SK-N-SH treated with all-trans-retinoic acid at 6 μM for 48 hours (cell line): Measurements from ENCODE around the gene COCH.

Source experiments
- SNAI2 ChIP-seq: fragments of 250-450 bp; sonication (Bioruptor Pico); IDR thresholded peaks from 2 replicates; pipeline ENCODE4 v1.5.0; 2020; ENCODE audit warnings: mild to moderate bottlenecking, moderate library complexity
- ZFP3 ChIP-seq: fragments of 250-450 bp; sonication (Bioruptor Pico); IDR thresholded peaks from 2 replicates; pipeline ENCODE4 v1.5.0; 2020; ENCODE audit warnings: mild to moderate bottlenecking, moderate library complexity
- TF ChIP-seq, protein P1 (sequence below): fragments of 250-450 bp; sonication (Bioruptor Pico); IDR thresholded peaks from 2 replicates; pipeline ENCODE4 v1.8.0; 2021; ENCODE audit warnings: low read depth, mild to moderate bottlenecking, moderate library complexity, borderline replicate concordance

DNA sequence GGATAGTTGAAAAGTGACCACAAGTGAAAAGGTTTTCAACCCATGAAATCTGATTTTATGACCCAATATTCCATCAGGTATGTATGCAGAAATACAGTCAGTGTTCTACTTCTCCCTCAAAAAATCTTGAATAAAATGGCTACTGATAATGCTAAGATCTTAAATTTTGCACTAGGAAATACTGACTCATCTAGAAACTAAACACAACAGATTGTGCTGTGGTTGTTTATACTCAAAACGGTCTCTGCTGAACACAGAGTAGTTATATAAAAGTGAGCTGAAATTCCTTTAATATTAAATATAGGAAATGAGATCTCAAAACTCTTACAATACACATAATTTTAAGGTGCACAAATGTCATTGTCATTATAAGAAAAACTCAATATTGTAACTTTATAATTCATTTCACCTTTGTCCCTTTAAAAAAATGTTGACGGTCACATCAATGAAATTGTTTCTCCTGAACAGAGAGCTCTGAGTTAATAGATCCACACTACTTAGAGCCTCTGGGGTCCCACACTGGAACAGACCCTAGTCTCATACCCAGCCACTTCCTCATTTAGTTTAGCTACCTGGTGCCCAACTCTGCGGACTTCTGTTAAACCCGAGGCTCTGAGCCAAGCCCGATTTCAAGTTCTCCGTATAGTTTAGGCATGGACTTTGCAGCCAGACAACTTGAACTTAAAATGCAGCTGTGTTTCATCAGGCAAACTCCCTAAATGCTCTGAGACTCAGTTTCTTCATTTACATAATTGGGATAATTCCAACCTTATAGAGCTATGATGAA, 9.3 kb downstream of the COCH start:
- no peak for TF ChIP-seq ZFP3
- TF ChIP-seq, protein P1, sequence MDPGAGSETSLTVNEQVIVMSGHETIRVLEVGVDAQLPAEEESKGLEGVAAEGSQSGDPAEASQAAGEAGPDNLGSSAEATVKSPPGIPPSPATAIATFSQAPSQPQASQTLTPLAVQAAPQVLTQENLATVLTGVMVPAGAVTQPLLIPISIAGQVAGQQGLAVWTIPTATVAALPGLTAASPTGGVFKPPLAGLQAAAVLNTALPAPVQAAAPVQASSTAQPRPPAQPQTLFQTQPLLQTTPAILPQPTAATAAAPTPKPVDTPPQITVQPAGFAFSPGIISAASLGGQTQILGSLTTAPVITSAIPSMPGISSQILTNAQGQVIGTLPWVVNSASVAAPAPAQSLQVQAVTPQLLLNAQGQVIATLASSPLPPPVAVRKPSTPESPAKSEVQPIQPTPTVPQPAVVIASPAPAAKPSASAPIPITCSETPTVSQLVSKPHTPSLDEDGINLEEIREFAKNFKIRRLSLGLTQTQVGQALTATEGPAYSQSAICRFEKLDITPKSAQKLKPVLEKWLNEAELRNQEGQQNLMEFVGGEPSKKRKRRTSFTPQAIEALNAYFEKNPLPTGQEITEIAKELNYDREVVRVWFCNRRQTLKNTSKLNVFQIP (CRISPR knock-in tag) = no peak
- TF ChIP-seq SNAI2 (CRISPR knock-in tag) = no peak
